Cerebellar nuclear complex (tissue), 1 donor: Measurements from ENCODE around the gene PHACTR1.
"Not testable (repeated sequence)": the region's sequence is repeated elsewhere in the genome, so short reads cannot be mapped to it uniquely, and the experiment has no call there.

ENCODE experiments used
- DNase-seq, 2 experiments: peaks; one replicate each; lab custom pipeline; 2025; lab: John Stamatoyannopoulos, UW

The PHACTR1 gene

GRCh38 chr6:12749531-12750379 is 33.2 kb downstream of the PHACTR1 start:
- DNase-seq: no peak

- DNase-seq: no peak
Observed at GRCh38 chr6:12750416-12750815, 33.8 kb downstream of the PHACTR1 start.

- no peak for DNase-seq
Observed at GRCh38 chr6:12751694-12752325, 35.2 kb downstream of the PHACTR1 start.

GRCh38 chr6:12753036-12753435 is 36.5 kb downstream of the PHACTR1 start:
- no peak for DNase-seq

GRCh38 chr6:12760226-12760625 is 43.7 kb downstream of the PHACTR1 start:
- no peak for DNase-seq

GRCh38 chr6:12760911-12761310 is 44.3 kb downstream of the PHACTR1 start:
- DNase-seq: no peak

GRCh38 chr6:12761376-12762115 is 45.0 kb downstream of the PHACTR1 start:
- DNase-seq: no peak

- DNase-seq: not testable (repeated sequence)
Observed at GRCh38 chr6:12762731-12763434, 46.3 kb downstream of the PHACTR1 start.

GRCh38 chr6:12766365-12766764 is 49.8 kb downstream of the PHACTR1 start:
- no peak for DNase-seq

GRCh38 chr6:12767016-12767415 is 50.4 kb downstream of the PHACTR1 start:
- DNase-seq: no peak

- peak in 1 of 2 experiments; percentile 44 for DNase-seq
Observed at GRCh38 chr6:12769556-12770256, 53.1 kb downstream of the PHACTR1 start.

- no peak for DNase-seq
Observed at GRCh38 chr6:12772416-12772815, 55.8 kb downstream of the PHACTR1 start.

- no peak for DNase-seq
Observed at GRCh38 chr6:12776291-12776690, 59.7 kb downstream of the PHACTR1 start.

GRCh38 chr6:12779772-12780171 is 63.2 kb downstream of the PHACTR1 start:
- no peak for DNase-seq

GRCh38 chr6:12782136-12782535 is 65.6 kb downstream of the PHACTR1 start:
- no peak for DNase-seq

- DNase-seq: no peak
Observed at GRCh38 chr6:12785301-12785700, 68.7 kb downstream of the PHACTR1 start.

GRCh38 chr6:12785921-12786320 is 69.4 kb downstream of the PHACTR1 start:
- no peak for DNase-seq

- no peak for DNase-seq
Observed at GRCh38 chr6:12791371-12791770, 74.8 kb downstream of the PHACTR1 start.

- DNase-seq: no peak
Observed at GRCh38 chr6:12798326-12798725, 81.8 kb downstream of the PHACTR1 start.

GRCh38 chr6:12800120-12800519 is 83.6 kb downstream of the PHACTR1 start:
- DNase-seq: no peak

- no peak for DNase-seq
Observed at GRCh38 chr6:12801141-12801540, 84.6 kb downstream of the PHACTR1 start.
